Vagina (tissue), 2 donors: ENCODE data around the gene CD151.

ENCODE experiments used
- POLR2AphosphoS5 ChIP-seq, 2 donors: sonication (generic); formaldehyde crosslinking; IDR thresholded peaks; one replicate each; pipeline ENCODE4 v1.9.0; 2017; ENCODE audit warnings: antibody characterized with exemption in 2 of 2, mild to moderate bottlenecking in 2 of 2, low read depth in 1 of 2; ENCODE audit not compliant: insufficient read depth in 1 of 2
- TF ChIP-seq, protein P1 (sequence below), 3 experiments: fragments of 450-650 bp in 2 of 3; fragments of 200-600 bp in 1 of 3; sonication (generic) in 1 of 3; IDR thresholded peaks; one replicate each; pipeline ENCODE4 v1.5.1; 2017 to 2019; ENCODE audit warnings: antibody characterized with exemption in 3 of 3, mild to moderate bottlenecking in 2 of 3, moderate library complexity in 2 of 3

GRCh38 chr11:887589-887988 lies 54.8 kb downstream of the CD151 start:
- TF ChIP-seq POLR2AphosphoS5 (IDR thresholded peaks at IDR 0.05; ENCODE audit: insufficient read depth in 1 of 2, low read depth in 1 of 2) = no peak
- TF ChIP-seq, protein P1, sequence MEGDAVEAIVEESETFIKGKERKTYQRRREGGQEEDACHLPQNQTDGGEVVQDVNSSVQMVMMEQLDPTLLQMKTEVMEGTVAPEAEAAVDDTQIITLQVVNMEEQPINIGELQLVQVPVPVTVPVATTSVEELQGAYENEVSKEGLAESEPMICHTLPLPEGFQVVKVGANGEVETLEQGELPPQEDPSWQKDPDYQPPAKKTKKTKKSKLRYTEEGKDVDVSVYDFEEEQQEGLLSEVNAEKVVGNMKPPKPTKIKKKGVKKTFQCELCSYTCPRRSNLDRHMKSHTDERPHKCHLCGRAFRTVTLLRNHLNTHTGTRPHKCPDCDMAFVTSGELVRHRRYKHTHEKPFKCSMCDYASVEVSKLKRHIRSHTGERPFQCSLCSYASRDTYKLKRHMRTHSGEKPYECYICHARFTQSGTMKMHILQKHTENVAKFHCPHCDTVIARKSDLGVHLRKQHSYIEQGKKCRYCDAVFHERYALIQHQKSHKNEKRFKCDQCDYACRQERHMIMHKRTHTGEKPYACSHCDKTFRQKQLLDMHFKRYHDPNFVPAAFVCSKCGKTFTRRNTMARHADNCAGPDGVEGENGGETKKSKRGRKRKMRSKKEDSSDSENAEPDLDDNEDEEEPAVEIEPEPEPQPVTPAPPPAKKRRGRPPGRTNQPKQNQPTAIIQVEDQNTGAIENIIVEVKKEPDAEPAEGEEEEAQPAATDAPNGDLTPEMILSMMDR (IDR thresholded peaks at IDR 0.05) = no peak
